Upper lobe of left lung (tissue), 6 donors: ENCODE measurements around the gene DENND1A. TPM values are rescaled to one million over a fixed set of nuclear protein-coding genes. Genes with fewer than 3 reads are reported as not detected.
A peak's percentile ranks its signal among the peaks of the same experiment; 100 is the strongest.

Experiments used
- ATAC-seq, 2 donors: fragments of 200-7000 bp; cut with Tn5 transposase; one replicate each; pipeline ENCODE4 v1.9.1; 2022; ENCODE audit warnings: mild to moderate bottlenecking in 2 of 2, moderate library complexity in 2 of 2; ENCODE audit not compliant: low FRiP score in 2 of 2
- DNase-seq, 2 donors: peaks; one replicate each; pipeline ENCODE4 v3.0.0-alpha.2; 2019 to 2020
- H3K27ac ChIP-seq, 4 donors: fragments of 200-600 bp; sonication (generic); one replicate each; pipeline ENCODE4 v1.5.1; 2016 to 2019
- H3K27me3 ChIP-seq, 4 donors: fragments of 200-600 bp; sonication (generic); one replicate each; pipeline ENCODE4 v1.5.1; 2017 to 2019
- H3K36me3 ChIP-seq, 4 donors: fragments of 200-600 bp; sonication (generic); one replicate each; pipeline ENCODE4 v1.5.1; 2016 to 2019
- H3K4me1 ChIP-seq, 4 donors: fragments of 200-600 bp; sonication (generic); one replicate each; pipeline ENCODE4 v1.5.1; 2018 to 2019
- H3K4me3 ChIP-seq, 4 donors: fragments of 200-600 bp; sonication (generic); one replicate each; pipeline ENCODE4 v1.5.1; 2017 to 2019; ENCODE audit warnings: mild to moderate bottlenecking in 2 of 4, moderate library complexity in 1 of 4
- H3K9me3 ChIP-seq, 4 donors: fragments of 200-600 bp; sonication (generic); one replicate each; pipeline ENCODE4 v1.5.1; 2018 to 2019
- CTCF ChIP-seq, 6 experiments: fragments of 450-650 bp in 4 of 6; fragments of 200-600 bp in 2 of 6; sonication (generic) in 2 of 6; IDR thresholded peaks; one replicate each; pipeline ENCODE4 v1.5.1; 2016 to 2019; ENCODE audit warnings: antibody characterized with exemption in 6 of 6
- EP300 ChIP-seq, 4 donors: sonication (generic); formaldehyde crosslinking; IDR thresholded peaks; one replicate each; pipeline ENCODE4 v1.5.1; 2017; ENCODE audit warnings: antibody characterized with exemption in 4 of 4, control low read depth in 2 of 4
- POLR2A ChIP-seq, 4 donors: fragments of 450-650 bp; IDR thresholded peaks; one replicate each; pipeline ENCODE4 v1.5.1; 2016 to 2017; ENCODE audit warnings: antibody characterized with exemption in 4 of 4, mild to moderate bottlenecking in 2 of 4
- POLR2AphosphoS5 ChIP-seq, 2 donors: sonication (generic); formaldehyde crosslinking; IDR thresholded peaks; one replicate each; pipeline ENCODE4 v1.5.1; 2017; ENCODE audit warnings: antibody characterized with exemption in 2 of 2
- WGBS, 2 donors: methylation state at CpG; one replicate each; pipeline ENCODE4 v1.1.5; 2017 to 2018; 5-methylcytosine and 5-hydroxymethylcytosine counted together
- total RNA-seq, 6 donors: library from RNA; depleted of rRNA in 4 of 6; stranded (reverse); fragments of >200 nt in 4 of 6; gene quantifications; one replicate each; pipeline versions ENCODE4 v1.1.0 to v1.2.1, GENCODE V29; 2016 to 2021
- donor health status: DM: no; HTN: no; CAD: no; lungs with moderate emphysema.
- donor health status: DM: no; HTN: yes; CAD: no; lungs with severe emphysema.

DENND1A gene
- total RNA-seq, 6 donors from 2014 or later: 9.8 to 46.1 (median 16.0) TPM

GRCh38 chr9:123964761-123965160, 34.8 kb upstream of the DENND1A start:
- H3K4me3 ChIP-seq: no peak overlapping the region
- TF ChIP-seq POLR2AphosphoS5 (IDR thresholded peaks at IDR 0.05) (no peak), EP300 (IDR thresholded peaks at IDR 0.05) (no peak), CTCF (IDR thresholded peaks at IDR 0.05) (no peak), POLR2A (IDR thresholded peaks at IDR 0.05) (no peak)
- WGBS, 2 donors: 55 to 58% methylated on average over 12 of the region's 12 CpGs
- DNase-seq: peak in 1 of 2 donors; percentile 32
- H3K4me1 ChIP-seq: no peaks in the 10 kb centered on the region
- no peaks in the 10 kb centered on the region for H3K27me3 ChIP-seq
- no peak overlapping the region for H3K27ac ChIP-seq
- H3K9me3 ChIP-seq: no peaks in the 10 kb centered on the region
- ATAC-seq: no peak
- H3K36me3 ChIP-seq: no peaks in the 10 kb centered on the region

GRCh38 chr9:123960965-123961364, 31.0 kb upstream of the DENND1A start:
- no peaks in the 10 kb centered on the region for H3K27me3 ChIP-seq
- 49 to 53% methylated on average over 6 of the region's 6 CpGs for WGBS, 2 donors
- ATAC-seq (no peak), DNase-seq (no peak)
- no peak for TF ChIP-seq POLR2AphosphoS5 (IDR thresholded peaks at IDR 0.05)
- no peak for TF ChIP-seq POLR2A (IDR thresholded peaks at IDR 0.05)
- TF ChIP-seq EP300 (IDR thresholded peaks at IDR 0.05): no peak
- TF ChIP-seq CTCF (IDR thresholded peaks at IDR 0.05): no peak
- H3K36me3 ChIP-seq: no peaks in the 10 kb centered on the region
- H3K9me3 ChIP-seq: no peaks in the 10 kb centered on the region
- H3K27ac ChIP-seq: no peak overlapping the region
- H3K4me3 ChIP-seq: no peak overlapping the region
- H3K4me1 ChIP-seq: no peaks in the 10 kb centered on the region

- Histone ChIP-seq H3K36me3 (no peaks in the 10 kb centered on the region), H3K4me1 (no peaks in the 10 kb centered on the region), H3K9me3 (no peaks in the 10 kb centered on the region), H3K27ac (no peak overlapping the region), H3K27me3 (no peaks in the 10 kb centered on the region), H3K4me3 (no peak overlapping the region)
- no peak for DNase-seq
- ATAC-seq: no peak
- TF ChIP-seq POLR2AphosphoS5 (IDR thresholded peaks at IDR 0.05) (no peak), CTCF (IDR thresholded peaks at IDR 0.05) (no peak)
- 85% methylated on average over 5 of the region's 5 CpGs for WGBS, 2 donors
Observed at GRCh38 chr9:123960366-123960765, 30.4 kb upstream of the DENND1A start.

- ATAC-seq (no peak), DNase-seq (no peak)
- Histone ChIP-seq H3K4me1 (no peaks in the 10 kb centered on the region), H3K27me3 (no peaks in the 10 kb centered on the region), H3K9me3 (no peaks in the 10 kb centered on the region), H3K27ac (no peak overlapping the region), H3K36me3 (no peaks in the 10 kb centered on the region), H3K4me3 (no peak overlapping the region)
- TF ChIP-seq EP300 (IDR thresholded peaks at IDR 0.05) (no peak), POLR2A (IDR thresholded peaks at IDR 0.05) (no peak), POLR2AphosphoS5 (IDR thresholded peaks at IDR 0.05) (no peak), CTCF (IDR thresholded peaks at IDR 0.05) (no peak)
- WGBS, 2 donors: 73 to 75% methylated on average over 4 of the region's 4 CpGs
Observed at GRCh38 chr9:123959787-123960186, 29.9 kb upstream of the DENND1A start.

- TF ChIP-seq POLR2AphosphoS5 (IDR thresholded peaks at IDR 0.05): no peak
- TF ChIP-seq POLR2A (IDR thresholded peaks at IDR 0.05): no peak
- TF ChIP-seq EP300 (IDR thresholded peaks at IDR 0.05): no peak
- no peak for TF ChIP-seq CTCF (IDR thresholded peaks at IDR 0.05)
- Histone ChIP-seq H3K36me3 (no peaks in the 10 kb centered on the region), H3K27ac (no peak overlapping the region), H3K4me3 (no peak overlapping the region), H3K27me3 (no peaks in the 10 kb centered on the region), H3K4me1 (no peaks in the 10 kb centered on the region), H3K9me3 (no peaks in the 10 kb centered on the region)
- ATAC-seq: no peak
- WGBS, 2 donors: 73 to 77% methylated on average over 2 of the region's 2 CpGs
- no peak for DNase-seq
Observed at GRCh38 chr9:123957731-123958130, 27.8 kb upstream of the DENND1A start.
